HG03439 (cell line): Measurements from ENCODE around the gene CLCN6.

Experiments used
- ATAC-seq: cut with Tn5 transposase; IDR thresholded peaks from one replicate; pipeline ENCODE4 v1.9.1; 2021; ENCODE audit warnings: mild to moderate bottlenecking, moderate library complexity; ENCODE audit not compliant: unreplicated experiment

The CLCN6 gene

GRCh38 chr1:11847667-11848372, 41.8 kb downstream of the CLCN6 start, which contains the start of gene NPPA:
TSS of gene NPPA (minus strand) at chr1:11847783. CDS start at chr1:11847684, 99 bp downstream.
- no peak for ATAC-seq

GRCh38 chr1:11848373-11848700, 42.3 kb downstream of the CLCN6 start:
- ATAC-seq = no peak

- no peak for ATAC-seq
These were observed 44.2 kb downstream of the CLCN6 start for GRCh38 chr1:11850156-11850555.

GRCh38 chr1:11851180-11851579, 45.2 kb downstream of the CLCN6 start:
- no peak for ATAC-seq

- ATAC-seq = no peak
These were observed 48.5 kb downstream of the CLCN6 start for GRCh38 chr1:11854519-11854918.

GRCh38 chr1:11855430-11855829, 49.4 kb downstream of the CLCN6 start:
- no peak for ATAC-seq

- no peak for ATAC-seq
These were observed 50.7 kb downstream of the CLCN6 start for GRCh38 chr1:11856698-11857097.

GRCh38 chr1:11857164-11857851, 51.3 kb downstream of the CLCN6 start:
- no peak for ATAC-seq

GRCh38 chr1:11858158-11858557, 52.2 kb downstream of the CLCN6 start:
- no peak for ATAC-seq

- ATAC-seq = no peak
These were observed 52.6 kb downstream of the CLCN6 start, which contains the start of gene NPPB for GRCh38 chr1:11858613-11858967. TSS of gene NPPB (minus strand) at chr1:11858945. CDS start at chr1:11858833, 112 bp downstream.

GRCh38 chr1:11858968-11859871, 53.2 kb downstream of the CLCN6 start:
- ATAC-seq = no peak

GRCh38 chr1:11860083-11860482, 54.1 kb downstream of the CLCN6 start:
- no peak for ATAC-seq

GRCh38 chr1:11860587-11860986, 54.6 kb downstream of the CLCN6 start:
- no peak for ATAC-seq

- ATAC-seq = no peak
These were observed 56.9 kb downstream of the CLCN6 start for GRCh38 chr1:11862890-11863289.

GRCh38 chr1:11868331-11868980, 62.5 kb downstream of the CLCN6 start:
- ATAC-seq = no peak

GRCh38 chr1:11869104-11869503, 63.1 kb downstream of the CLCN6 start:
- no peak for ATAC-seq

GRCh38 chr1:11869650-11870207, 63.7 kb downstream of the CLCN6 start:
- no peak for ATAC-seq

- ATAC-seq = no peak
These were observed 66.6 kb downstream of the CLCN6 start for GRCh38 chr1:11872545-11872944.

- ATAC-seq = no peak
These were observed 67.6 kb downstream of the CLCN6 start for GRCh38 chr1:11873395-11874257.

GRCh38 chr1:11874258-11874562, 68.2 kb downstream of the CLCN6 start:
- no peak for ATAC-seq
